ENCODE results near the gene AREL1. TPM values are rescaled to one million over a fixed set of nuclear protein-coding genes. Genes with fewer than 3 reads are reported as not detected.
A peak's percentile ranks its signal among the peaks of the same experiment; 100 is the strongest.

The AREL1 gene
- total RNA-seq, 1 donor from 2014 or later, result 64.6 TPM

GRCh38 chr14:74698465-74698864 lies 14.4 kb downstream of the AREL1 start:
- DNase-seq (ENCODE audit: low read depth), result no peak

GRCh38 chr14:74697976-74698375 lies 14.9 kb downstream of the AREL1 start:
- no peak for DNase-seq (ENCODE audit: low read depth)

- no peak for DNase-seq (ENCODE audit: low read depth)
Measured at GRCh38 chr14:74697543-74697942, 15.3 kb downstream of the AREL1 start.

GRCh38 chr14:74697011-74697410 lies 15.9 kb downstream of the AREL1 start:
- no peak for DNase-seq (ENCODE audit: low read depth)

- no peak for DNase-seq (ENCODE audit: low read depth)
Measured at GRCh38 chr14:74695406-74695805, 17.5 kb downstream of the AREL1 start.

GRCh38 chr14:74693191-74693590 lies 19.7 kb downstream of the AREL1 start:
- DNase-seq (ENCODE audit: low read depth), result no peak

GRCh38 chr14:74691456-74691855 lies 21.4 kb downstream of the AREL1 start:
- no peak for DNase-seq (ENCODE audit: low read depth)

- no peak for DNase-seq (ENCODE audit: low read depth)
Measured at GRCh38 chr14:74685921-74686678, 26.8 kb downstream of the AREL1 start.

GRCh38 chr14:74685056-74685455 lies 27.8 kb downstream of the AREL1 start:
- DNase-seq (ENCODE audit: low read depth), result no peak

GRCh38 chr14:74684434-74684833 lies 28.4 kb downstream of the AREL1 start:
- no peak for DNase-seq (ENCODE audit: low read depth)

- no peak for DNase-seq (ENCODE audit: low read depth)
Measured at GRCh38 chr14:74683406-74683805, 29.5 kb downstream of the AREL1 start.

- no peak for DNase-seq (ENCODE audit: low read depth)
Measured at GRCh38 chr14:74682169-74682952, 30.5 kb downstream of the AREL1 start.

GRCh38 chr14:74675219-74675618 lies 37.7 kb downstream of the AREL1 start:
- no peak for DNase-seq (ENCODE audit: low read depth)

- no peak for DNase-seq (ENCODE audit: low read depth)
Measured at GRCh38 chr14:74673768-74674167, 39.1 kb downstream of the AREL1 start.

GRCh38 chr14:74671789-74672188 lies 41.1 kb downstream of the AREL1 start:
- peak; percentile 64 for DNase-seq (ENCODE audit: low read depth)

GRCh38 chr14:74670726-74671411 lies 42.0 kb downstream of the AREL1 start:
- DNase-seq (ENCODE audit: low read depth), result no peak

GRCh38 chr14:74669846-74670245 lies 43.0 kb downstream of the AREL1 start:
- DNase-seq (ENCODE audit: low read depth), result no peak

- no peak for DNase-seq (ENCODE audit: low read depth)
Measured at GRCh38 chr14:74669256-74669655, 43.6 kb downstream of the AREL1 start.

GRCh38 chr14:74667758-74668157 lies 45.1 kb downstream of the AREL1 start:
- peak; percentile 11 for DNase-seq (ENCODE audit: low read depth)

GRCh38 chr14:74664717-74665116 lies 48.2 kb downstream of the AREL1 start:
- no peak for DNase-seq (ENCODE audit: low read depth)

- DNase-seq (ENCODE audit: low read depth), result no peak
Measured at GRCh38 chr14:74663884-74664283, 49.0 kb downstream of the AREL1 start.

GRCh38 chr14:74661726-74662450 lies 51.0 kb downstream of the AREL1 start:
- no peak for DNase-seq (ENCODE audit: low read depth)
